ENCODE results near the gene TMEM95. TPM values are rescaled to one million over a fixed set of nuclear protein-coding genes. Genes with fewer than 3 reads are reported as not detected.

The TMEM95 gene
- total RNA-seq, 1 experiment from 2014 or later, result not detected

DNA sequence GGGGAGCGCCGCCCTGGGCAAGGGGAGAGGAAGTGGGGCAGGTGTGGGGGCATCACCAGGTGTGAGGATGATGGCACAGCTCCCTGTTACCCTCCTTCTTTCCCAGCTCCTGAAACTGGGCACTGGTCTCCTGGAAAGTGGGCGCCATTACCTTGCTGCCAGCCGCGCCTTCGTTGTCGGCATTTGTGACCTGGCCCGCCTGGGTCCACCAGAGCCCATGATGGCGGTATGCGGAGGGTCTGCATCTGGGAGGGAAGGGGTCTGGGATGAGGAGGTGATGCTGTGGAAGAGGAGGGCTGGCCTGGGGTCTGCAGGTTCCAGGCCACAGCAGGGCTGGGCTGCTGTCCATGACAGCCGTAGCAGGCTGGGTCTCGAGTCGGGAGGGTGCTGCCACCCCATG is 13.1 kb upstream of the TMEM95 start:
- Histone ChIP-seq H3K9me2 (ENCODE audit: insufficient read depth) (no peaks in the 10 kb centered on the region), H3K79me2 (ENCODE audit: insufficient read depth, low read length) (no peaks in the 10 kb centered on the region), H3K27ac (ENCODE audit: low read depth, low read length) (no peak overlapping the region), H3K36me3 (ENCODE audit: control insufficient read depth in 1 of 2, insufficient read depth in 2 of 2, low read length in 2 of 2) (no peaks in the 10 kb centered on the region), H2AFZ (ENCODE audit: low read depth, low read length, poor library complexity, severe bottlenecking) (no peak overlapping the region), H3K4me2 (ENCODE audit: low read length) (no peak overlapping the region), H3K9me3 (ENCODE audit: control insufficient read depth in 1 of 2, insufficient read depth in 1 of 2, low read depth in 1 of 2, low read length in 2 of 2) (no peaks in the 10 kb centered on the region), H3K27me3 (ENCODE audit: insufficient read depth, low read length) (no peaks in the 10 kb centered on the region), H3K4me3 (replicated peaks in 1 of 2; ENCODE audit: low read depth in 1 of 2, low read length in 2 of 2) (no peak overlapping the region), H4K20me1 (ENCODE audit: insufficient read depth) (no peaks in the 10 kb centered on the region), H3K4me1 (ENCODE audit: control insufficient read depth in 1 of 2, insufficient read depth in 2 of 2, low read length in 2 of 2) (no peaks in the 10 kb centered on the region; a peak in 1 of 4 replicates), H3K9ac (ENCODE audit: low read length) (no peak overlapping the region)
- RAD21 ChIA-PET (ENCODE audit: low non-redundant PET in 1 of 2, low total read pairs in 2 of 2, uncharacterized antibody in 2 of 2, unreplicated experiment in 2 of 2), result no interaction called here
- CTCF ChIA-PET, result no interaction called here
- no peak for DNase-seq (ENCODE audit: low read depth, low spot score)
- no peak for ATAC-seq
- intact Hi-C loops (cut with micrococcal nuclease), result no loop called here
- TF ChIP-seq SIN3A (IDR thresholded peaks at IDR 0.05; ENCODE audit: low read depth) (no peak), ZNF274 (IDR thresholded peaks at IDR 0.05; ENCODE audit: low read depth, low read length) (no peak), ELF1 (IDR thresholded peaks at IDR 0.05; ENCODE audit: borderline replicate concordance, low read depth) (no peak)
- POLR2A ChIA-PET, result no interaction called here
- BruUV-seq (replicated peaks), result no TSS peak

DNA sequence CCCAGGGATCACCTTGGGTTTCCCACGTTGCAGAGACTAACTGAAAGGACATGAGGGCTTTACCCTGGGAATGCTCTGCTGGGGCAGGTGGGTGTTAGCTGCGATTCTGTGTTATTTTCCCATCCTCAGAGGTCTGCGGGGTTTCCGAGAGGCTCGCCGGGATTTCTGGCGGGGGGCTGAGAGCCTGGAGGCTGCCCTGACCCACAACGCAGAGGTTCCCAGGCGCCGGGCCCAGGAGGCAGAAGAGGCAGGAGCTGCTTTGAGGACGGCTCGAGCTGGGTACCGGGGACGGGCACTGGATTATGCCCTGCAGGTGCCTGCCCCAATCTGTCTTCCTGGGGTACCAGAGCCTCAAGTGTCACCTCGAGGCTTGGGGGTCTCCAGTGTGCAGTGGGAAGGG is 11.7 kb upstream of the TMEM95 start:
- no peaks in the 10 kb centered on the region for H3K9me2 ChIP-seq (ENCODE audit: insufficient read depth)
- no peak for DNase-seq (ENCODE audit: low read depth, low spot score)

More for the DNA sequence above, 11.7 kb upstream of the TMEM95 start:
- ATAC-seq, result no peak
- no peaks in the 10 kb centered on the region for H3K36me3 ChIP-seq (ENCODE audit: control insufficient read depth in 1 of 2, insufficient read depth in 2 of 2, low read length in 2 of 2)
- no peaks in the 10 kb centered on the region; the same call in 1 of the 2 replicates for H3K79me2 ChIP-seq (ENCODE audit: insufficient read depth, low read length)
- no peak overlapping the region for H3K4me2 ChIP-seq (ENCODE audit: low read length)
- no peak overlapping the region for H3K4me3 ChIP-seq (replicated peaks in 1 of 2; ENCODE audit: low read depth in 1 of 2, low read length in 2 of 2)
- intact Hi-C loops (cut with micrococcal nuclease), result no loop called here
- H3K27me3 ChIP-seq (ENCODE audit: insufficient read depth, low read length), result no peaks in the 10 kb centered on the region
- H4K20me1 ChIP-seq (ENCODE audit: insufficient read depth), result no peaks in the 10 kb centered on the region
- no peak overlapping the region for H2AFZ ChIP-seq (ENCODE audit: low read depth, low read length, poor library complexity, severe bottlenecking)
- ChIA-PET POLR2A (interaction anchor here (1.0 kb wide), 1 partner anchor 14 kb away, joined by 3 read pairs; the partner anchor contains the start of gene NEURL4), CTCF (interaction anchor here (2.2 kb wide), 1 partner anchor 14 kb away, joined by 6 read pairs; the partner anchor contains the start of gene NEURL4), RAD21 (ENCODE audit: low non-redundant PET in 1 of 2, low total read pairs in 2 of 2, uncharacterized antibody in 2 of 2, unreplicated experiment in 2 of 2) (no interaction called here)
- no peaks in the 10 kb centered on the region; a peak in 1 of 4 replicates for H3K4me1 ChIP-seq (ENCODE audit: control insufficient read depth in 1 of 2, insufficient read depth in 2 of 2, low read length in 2 of 2)
- TF ChIP-seq, protein P1, sequence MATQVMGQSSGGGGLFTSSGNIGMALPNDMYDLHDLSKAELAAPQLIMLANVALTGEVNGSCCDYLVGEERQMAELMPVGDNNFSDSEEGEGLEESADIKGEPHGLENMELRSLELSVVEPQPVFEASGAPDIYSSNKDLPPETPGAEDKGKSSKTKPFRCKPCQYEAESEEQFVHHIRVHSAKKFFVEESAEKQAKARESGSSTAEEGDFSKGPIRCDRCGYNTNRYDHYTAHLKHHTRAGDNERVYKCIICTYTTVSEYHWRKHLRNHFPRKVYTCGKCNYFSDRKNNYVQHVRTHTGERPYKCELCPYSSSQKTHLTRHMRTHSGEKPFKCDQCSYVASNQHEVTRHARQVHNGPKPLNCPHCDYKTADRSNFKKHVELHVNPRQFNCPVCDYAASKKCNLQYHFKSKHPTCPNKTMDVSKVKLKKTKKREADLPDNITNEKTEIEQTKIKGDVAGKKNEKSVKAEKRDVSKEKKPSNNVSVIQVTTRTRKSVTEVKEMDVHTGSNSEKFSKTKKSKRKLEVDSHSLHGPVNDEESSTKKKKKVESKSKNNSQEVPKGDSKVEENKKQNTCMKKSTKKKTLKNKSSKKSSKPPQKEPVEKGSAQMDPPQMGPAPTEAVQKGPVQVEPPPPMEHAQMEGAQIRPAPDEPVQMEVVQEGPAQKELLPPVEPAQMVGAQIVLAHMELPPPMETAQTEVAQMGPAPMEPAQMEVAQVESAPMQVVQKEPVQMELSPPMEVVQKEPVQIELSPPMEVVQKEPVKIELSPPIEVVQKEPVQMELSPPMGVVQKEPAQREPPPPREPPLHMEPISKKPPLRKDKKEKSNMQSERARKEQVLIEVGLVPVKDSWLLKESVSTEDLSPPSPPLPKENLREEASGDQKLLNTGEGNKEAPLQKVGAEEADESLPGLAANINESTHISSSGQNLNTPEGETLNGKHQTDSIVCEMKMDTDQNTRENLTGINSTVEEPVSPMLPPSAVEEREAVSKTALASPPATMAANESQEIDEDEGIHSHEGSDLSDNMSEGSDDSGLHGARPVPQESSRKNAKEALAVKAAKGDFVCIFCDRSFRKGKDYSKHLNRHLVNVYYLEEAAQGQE (IDR thresholded peaks at IDR 0.05; ENCODE audit: low read depth), result no peak
- TF ChIP-seq EZH2 (IDR thresholded peaks at IDR 0.05) (no peak), EZH2phosphoT487 (IDR thresholded peaks at IDR 0.05; ENCODE audit: borderline replicate concordance) (no peak), POLR2A (IDR thresholded peaks at IDR 0.05; ENCODE audit: borderline replicate concordance, extremely low read depth, insufficient read depth, insufficient read length) (no peak), CEBPB (IDR thresholded peaks at IDR 0.05; ENCODE audit: low read depth) (no peak), CBX3 (IDR thresholded peaks at IDR 0.05; ENCODE audit: low read depth) (no peak), ELF1 (IDR thresholded peaks at IDR 0.05; ENCODE audit: borderline replicate concordance, low read depth) (no peak)
- TF ChIP-seq, protein P2, sequence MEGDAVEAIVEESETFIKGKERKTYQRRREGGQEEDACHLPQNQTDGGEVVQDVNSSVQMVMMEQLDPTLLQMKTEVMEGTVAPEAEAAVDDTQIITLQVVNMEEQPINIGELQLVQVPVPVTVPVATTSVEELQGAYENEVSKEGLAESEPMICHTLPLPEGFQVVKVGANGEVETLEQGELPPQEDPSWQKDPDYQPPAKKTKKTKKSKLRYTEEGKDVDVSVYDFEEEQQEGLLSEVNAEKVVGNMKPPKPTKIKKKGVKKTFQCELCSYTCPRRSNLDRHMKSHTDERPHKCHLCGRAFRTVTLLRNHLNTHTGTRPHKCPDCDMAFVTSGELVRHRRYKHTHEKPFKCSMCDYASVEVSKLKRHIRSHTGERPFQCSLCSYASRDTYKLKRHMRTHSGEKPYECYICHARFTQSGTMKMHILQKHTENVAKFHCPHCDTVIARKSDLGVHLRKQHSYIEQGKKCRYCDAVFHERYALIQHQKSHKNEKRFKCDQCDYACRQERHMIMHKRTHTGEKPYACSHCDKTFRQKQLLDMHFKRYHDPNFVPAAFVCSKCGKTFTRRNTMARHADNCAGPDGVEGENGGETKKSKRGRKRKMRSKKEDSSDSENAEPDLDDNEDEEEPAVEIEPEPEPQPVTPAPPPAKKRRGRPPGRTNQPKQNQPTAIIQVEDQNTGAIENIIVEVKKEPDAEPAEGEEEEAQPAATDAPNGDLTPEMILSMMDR (IDR thresholded peaks at IDR 0.05 in 2 of 3, conservative IDR thresholded peaks at IDR 0.05 in 1 of 3; ENCODE audit: borderline replicate concordance in 1 of 3, insufficient read depth in 1 of 3, low read depth in 2 of 3, low read length in 2 of 3), result no peak
- TF ChIP-seq, protein P3, sequence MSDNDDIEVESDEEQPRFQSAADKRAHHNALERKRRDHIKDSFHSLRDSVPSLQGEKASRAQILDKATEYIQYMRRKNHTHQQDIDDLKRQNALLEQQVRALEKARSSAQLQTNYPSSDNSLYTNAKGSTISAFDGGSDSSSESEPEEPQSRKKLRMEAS (IDR thresholded peaks at IDR 0.05), result no peak
- TF ChIP-seq, protein P4, sequence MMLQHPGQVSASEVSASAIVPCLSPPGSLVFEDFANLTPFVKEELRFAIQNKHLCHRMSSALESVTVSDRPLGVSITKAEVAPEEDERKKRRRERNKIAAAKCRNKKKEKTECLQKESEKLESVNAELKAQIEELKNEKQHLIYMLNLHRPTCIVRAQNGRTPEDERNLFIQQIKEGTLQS (IDR thresholded peaks at IDR 0.05), result no peak
- no peak overlapping the region for H3K27ac ChIP-seq (ENCODE audit: low read depth, low read length)
- H3K9me3 ChIP-seq (ENCODE audit: control insufficient read depth in 1 of 2, insufficient read depth in 1 of 2, low read depth in 1 of 2, low read length in 2 of 2), result no peaks in the 10 kb centered on the region
- no peak overlapping the region for H3K9ac ChIP-seq (ENCODE audit: low read length)
- BruUV-seq (replicated peaks), result no TSS peak
